ENCODE measurements around the gene VPS37B.
"Not testable (repeated sequence)": the region's sequence is repeated elsewhere in the genome, so short reads cannot be mapped to it uniquely, and the experiment has no call there.

Gene VPS37B

GRCh38 chr12:122884091-122884826, 11.7 kb downstream of the VPS37B start:
- DNase-seq (ENCODE audit: low read depth in 1 of 2, low spot score in 1 of 2), result no peak

GRCh38 chr12:122882908-122883558, 12.9 kb downstream of the VPS37B start:
- no peak for DNase-seq (ENCODE audit: low read depth in 1 of 2, low spot score in 1 of 2)

- no peak for DNase-seq (ENCODE audit: low read depth in 1 of 2, low spot score in 1 of 2)
These were observed 15.3 kb downstream of the VPS37B start for GRCh38 chr12:122880668-122881067.

- DNase-seq (ENCODE audit: low read depth in 1 of 2, low spot score in 1 of 2), result no peak
These were observed 15.7 kb downstream of the VPS37B start for GRCh38 chr12:122880155-122880667.

- no peak for DNase-seq (ENCODE audit: low read depth in 1 of 2, low spot score in 1 of 2)
These were observed 16.9 kb downstream of the VPS37B start for GRCh38 chr12:122878780-122879612.

- DNase-seq (ENCODE audit: low read depth in 1 of 2, low spot score in 1 of 2), result no peak
These were observed 19.2 kb downstream of the VPS37B start for GRCh38 chr12:122876731-122877130.

GRCh38 chr12:122876281-122876680, 19.6 kb downstream of the VPS37B start:
- DNase-seq (ENCODE audit: low read depth in 1 of 2, low spot score in 1 of 2), result not testable (repeated sequence)

- no peak for DNase-seq (ENCODE audit: low read depth in 1 of 2, low spot score in 1 of 2)
These were observed 20.2 kb downstream of the VPS37B start for GRCh38 chr12:122875590-122876220.

- DNase-seq (ENCODE audit: low read depth in 1 of 2, low spot score in 1 of 2), result no peak
These were observed 21.8 kb downstream of the VPS37B start for GRCh38 chr12:122874081-122874480.

- DNase-seq (ENCODE audit: low read depth in 1 of 2, low spot score in 1 of 2), result no peak
These were observed 22.4 kb downstream of the VPS37B start for GRCh38 chr12:122873540-122873939.

- DNase-seq (ENCODE audit: low read depth in 1 of 2, low spot score in 1 of 2), result no peak
These were observed 23.0 kb downstream of the VPS37B start for GRCh38 chr12:122872815-122873361.

GRCh38 chr12:122871851-122872780, 23.8 kb downstream of the VPS37B start:
- DNase-seq (ENCODE audit: low read depth in 1 of 2, low spot score in 1 of 2), result no peak

- DNase-seq (ENCODE audit: low read depth in 1 of 2, low spot score in 1 of 2), result no peak
These were observed 24.9 kb downstream of the VPS37B start for GRCh38 chr12:122870867-122871664.

- no peak for DNase-seq (ENCODE audit: low read depth in 1 of 2, low spot score in 1 of 2)
These were observed 25.6 kb downstream of the VPS37B start for GRCh38 chr12:122870163-122870842.

- no peak for DNase-seq (ENCODE audit: low read depth in 1 of 2, low spot score in 1 of 2)
These were observed 26.5 kb downstream of the VPS37B start for GRCh38 chr12:122869207-122869973.

GRCh38 chr12:122868471-122869177, 27.3 kb downstream of the VPS37B start:
- no peak for DNase-seq (ENCODE audit: low read depth in 1 of 2, low spot score in 1 of 2)

Measured in activated T-helper 1 cell treated with anti-CD3 and anti-CD28 coated beads, Interleukin-2, amount 50 U/mL, for 16 hours (primary cell).